Activated T-helper 2 cell treated with anti-CD3 and anti-CD28 coated beads, Interferon-gamma antibody, Interleukin-2, Interleukin-4, amounts not matched to agents 10 μg/mL and 5 μg/mL and 100 μg/mL, durations not matched to agents 14 hours and 24 hours and 36 hours (primary cell): ENCODE data around the gene PTCSC3. TPM values are rescaled to one million over a fixed set of nuclear protein-coding genes. Genes with fewer than 3 reads are reported as not detected.

Experiments
- DNase-seq: peaks from one replicate; pipeline ENCODE4 v3.0.0; 2021; ENCODE audit warnings: low spot score
- H3K27ac Mint-ChIP-seq: one replicate; pipeline ENCODE4 v1.8.0; 2021; ENCODE audit warnings: mixed read lengths
- H3K27me3 Mint-ChIP-seq: one replicate; pipeline ENCODE4 v1.8.0; 2021; ENCODE audit warnings: low read depth, mixed read lengths
- H3K36me3 Mint-ChIP-seq: one replicate; pipeline ENCODE4 v1.8.0; 2021; ENCODE audit warnings: low read depth, mixed read lengths
- H3K4me1 Mint-ChIP-seq: one replicate; pipeline ENCODE4 v1.8.0; 2021; ENCODE audit warnings: low read depth, mixed read lengths
- H3K4me3 Mint-ChIP-seq: one replicate; pipeline ENCODE4 v1.8.0; 2021; ENCODE audit warnings: low read depth, mild to moderate bottlenecking, moderate library complexity, mixed read lengths
- H3K9me3 Mint-ChIP-seq: one replicate; pipeline ENCODE4 v1.8.0; 2021; ENCODE audit warnings: mixed read lengths
- intact Hi-C: fragments of 100-400 bp; cut with micrococcal nuclease; formaldehyde crosslinking; loops from one replicate; pipeline ENCODE4 v1.15.1; 2023
- total RNA-seq: library from RNA; stranded (reverse); gene quantifications from 2 replicates; pipeline ENCODE4 v1.2.3, GENCODE V29; 2022

PTCSC3 gene
- total RNA-seq, 1 donor from 2014 or later: not detected

DNA sequence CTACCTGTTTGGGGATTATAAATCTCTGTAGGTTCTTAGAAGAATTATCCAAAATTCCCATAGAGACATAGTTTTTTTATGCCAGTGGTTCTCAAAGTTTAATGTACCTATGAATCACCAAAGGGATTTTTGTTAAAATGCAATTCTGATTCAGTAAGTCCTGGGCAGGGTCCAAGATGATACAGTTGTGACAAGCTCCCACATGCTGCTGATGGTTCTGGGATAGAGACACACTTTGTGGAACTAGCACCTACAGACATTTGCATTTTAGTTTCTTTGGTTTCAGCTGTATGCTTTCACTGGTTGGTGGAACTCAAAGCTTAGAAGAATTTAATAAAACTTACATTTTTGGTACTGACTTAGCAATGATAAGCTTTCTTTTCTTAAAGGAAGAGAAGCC lies 80.4 kb downstream of the PTCSC3 start:
- no peak for DNase-seq
- Mint-ChIP-seq H3K36me3 (no peaks in the 10 kb centered on the region), H3K27ac (no peak overlapping the region), H3K27me3 (no peaks in the 10 kb centered on the region), H3K4me1 (no peaks in the 10 kb centered on the region), H3K9me3 (no peaks in the 10 kb centered on the region), H3K4me3 (no peak overlapping the region)
- intact Hi-C loops: no loop called here

DNA sequence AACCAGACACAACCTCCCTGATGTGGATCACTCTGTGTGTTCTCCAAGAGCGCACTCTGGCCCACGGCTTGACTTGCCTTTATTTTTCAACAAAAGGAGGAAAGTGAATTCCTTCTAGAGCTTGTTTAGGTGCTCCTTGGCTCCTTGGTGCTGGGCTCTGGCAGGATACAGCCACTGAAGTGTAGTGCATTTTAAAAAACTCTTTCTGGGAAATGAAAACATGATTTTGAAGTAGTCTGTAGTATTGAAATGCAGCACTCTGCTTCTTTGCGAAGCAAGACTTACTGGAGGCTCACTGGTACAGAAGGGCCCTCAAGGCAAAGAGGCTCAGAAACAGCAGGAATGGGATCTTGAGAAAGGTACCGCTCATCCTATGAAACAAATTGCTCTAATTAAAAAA lies 81.6 kb downstream of the PTCSC3 start:
- Mint-ChIP-seq H3K9me3 (no peaks in the 10 kb centered on the region), H3K27ac (no peak overlapping the region), H3K36me3 (no peaks in the 10 kb centered on the region), H3K4me1 (no peaks in the 10 kb centered on the region), H3K4me3 (no peak overlapping the region), H3K27me3 (no peaks in the 10 kb centered on the region)
- intact Hi-C loops: no loop called here
- no peak for DNase-seq

DNA sequence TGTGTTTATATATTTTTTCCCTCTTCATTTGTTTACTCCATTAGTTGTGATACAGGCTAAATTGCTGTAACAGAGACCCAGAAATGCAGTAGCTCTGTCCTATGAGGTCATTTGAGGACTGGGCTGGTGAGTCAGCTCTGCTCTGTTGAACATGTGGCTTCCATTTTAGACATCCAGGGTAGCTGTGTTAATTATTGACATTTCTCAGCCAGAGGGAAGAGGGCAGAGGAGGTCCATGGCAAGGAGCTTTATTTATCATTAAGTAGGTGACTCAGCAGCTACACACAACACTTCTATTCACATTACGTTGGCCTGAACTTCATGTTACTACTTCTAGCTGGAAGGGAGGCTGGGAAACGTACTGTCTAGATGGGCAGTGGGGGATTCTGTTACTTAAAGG lies 85.4 kb downstream of the PTCSC3 start:
- H3K4me3 Mint-ChIP-seq: no peak overlapping the region
- DNase-seq: no peak
- H3K27ac Mint-ChIP-seq: no peak overlapping the region
- H3K4me1 Mint-ChIP-seq: no peaks in the 10 kb centered on the region
- H3K36me3 Mint-ChIP-seq: no peaks in the 10 kb centered on the region
- no peaks in the 10 kb centered on the region for H3K9me3 Mint-ChIP-seq
- peaks cover 2% of the 10 kb centered on the region for H3K27me3 Mint-ChIP-seq
- intact Hi-C loops: no loop called here

DNA sequence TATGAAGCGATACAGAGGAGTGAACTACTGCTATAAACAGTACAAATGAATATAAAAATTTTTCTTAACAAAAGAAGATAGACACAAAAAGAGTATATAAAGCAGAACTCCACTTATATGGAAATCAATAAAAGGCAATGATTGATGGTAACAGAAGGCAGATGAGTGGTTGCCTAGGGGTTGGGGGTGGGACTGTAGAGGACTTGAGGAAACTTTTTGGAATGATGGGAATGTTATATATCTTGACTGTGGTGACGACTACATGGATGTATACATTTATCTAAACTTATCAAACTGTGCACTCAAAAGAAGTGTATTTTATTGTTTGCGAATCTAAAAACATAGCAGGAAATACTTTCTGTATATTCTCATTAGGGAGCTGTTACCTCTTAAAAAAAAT lies 89.1 kb downstream of the PTCSC3 start:
- Mint-ChIP-seq H3K9me3 (no peaks in the 10 kb centered on the region), H3K4me3 (no peak overlapping the region), H3K27ac (no peak overlapping the region), H3K27me3 (peaks cover 5% of the 10 kb centered on the region), H3K36me3 (no peaks in the 10 kb centered on the region), H3K4me1 (no peaks in the 10 kb centered on the region)
- intact Hi-C loops: no loop called here
- DNase-seq: no peak

DNA sequence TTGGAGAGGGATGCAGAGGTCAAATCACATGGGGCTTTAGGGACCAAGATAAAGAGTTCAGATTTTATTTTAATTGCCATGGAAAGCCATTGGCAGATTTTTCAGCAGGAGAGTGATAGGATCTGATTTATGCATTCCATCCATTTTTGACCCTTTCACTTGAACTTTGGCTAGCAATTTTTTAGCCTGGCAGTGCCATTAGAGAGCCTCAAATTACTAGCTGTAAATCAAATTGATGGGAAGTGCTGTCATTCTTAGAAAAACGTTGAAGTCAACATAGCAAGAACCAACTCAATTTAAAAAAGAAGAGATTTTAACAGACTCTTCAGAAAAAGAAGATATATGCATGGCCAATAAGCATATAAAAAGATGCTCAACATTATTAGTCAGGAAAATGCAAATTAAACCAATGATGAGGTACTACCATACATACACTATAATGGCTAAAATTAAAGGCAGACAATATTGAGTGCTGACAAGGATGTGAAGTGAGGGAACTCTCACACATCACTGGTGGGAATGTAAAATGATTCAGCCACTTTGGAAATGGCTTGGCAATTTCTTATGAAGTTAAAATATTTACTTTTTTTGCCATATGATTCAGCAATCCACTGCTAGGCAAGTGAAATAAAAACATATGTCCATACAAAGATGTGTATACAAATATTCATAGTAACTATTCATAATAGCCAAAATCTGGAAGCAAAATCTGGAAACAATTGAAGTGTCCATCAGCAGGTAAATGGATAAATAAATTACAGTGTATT lies 89.7 kb downstream of the PTCSC3 start:
- Mint-ChIP-seq H3K9me3 (no peaks in the 10 kb centered on the region), H3K4me3 (no peak overlapping the region), H3K4me1 (no peaks in the 10 kb centered on the region), H3K36me3 (no peaks in the 10 kb centered on the region), H3K27me3 (peaks cover 5% of the 10 kb centered on the region), H3K27ac (no peak overlapping the region)
- intact Hi-C loops: no loop called here
- no peak for DNase-seq

DNA sequence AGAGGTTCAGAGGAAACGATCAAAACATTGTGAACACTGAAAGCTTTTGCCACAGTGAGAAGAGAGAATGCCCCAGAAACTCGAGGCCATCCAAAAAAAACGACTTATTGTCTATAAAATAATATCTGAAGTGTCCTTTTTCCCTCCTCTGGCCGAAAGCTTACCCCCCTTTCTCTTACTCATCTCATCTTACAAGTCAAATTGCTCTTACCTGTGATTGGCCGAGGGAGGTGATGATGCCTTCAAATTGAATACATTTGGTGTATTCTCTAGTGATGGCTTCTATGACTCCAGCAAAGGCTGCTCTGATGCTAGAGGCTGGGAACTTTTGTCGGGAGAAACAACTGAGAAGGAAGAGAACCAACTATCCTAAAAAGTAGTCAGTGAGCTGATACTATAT lies 90.7 kb downstream of the PTCSC3 start:
- Mint-ChIP-seq H3K36me3 (no peaks in the 10 kb centered on the region), H3K4me3 (no peak overlapping the region), H3K27ac (no peak overlapping the region), H3K4me1 (no peaks in the 10 kb centered on the region), H3K9me3 (no peaks in the 10 kb centered on the region), H3K27me3 (peaks cover 8% of the 10 kb centered on the region)
- no peak for DNase-seq
- intact Hi-C loops: no loop called here

Other genes starting within 250 kb of the PTCSC3 start
- 29.3 and 29.5 TPM in 2 replicates for gene MBIP, start 143.9 kb upstream of the PTCSC3 start, total RNA-seq